Activated CD8-positive, alpha-beta memory T cell treated with anti-CD3 and anti-CD28 coated beads, Interleukin-2, amount 50 U/mL, for 24 hours (primary cell): ENCODE data around the gene BARX2.

Source experiments
- DNase-seq: peaks from one replicate; pipeline ENCODE4 v3.0.0-alpha.2; 2020; ENCODE audit errors: extremely low read depth

BARX2 gene

DNA sequence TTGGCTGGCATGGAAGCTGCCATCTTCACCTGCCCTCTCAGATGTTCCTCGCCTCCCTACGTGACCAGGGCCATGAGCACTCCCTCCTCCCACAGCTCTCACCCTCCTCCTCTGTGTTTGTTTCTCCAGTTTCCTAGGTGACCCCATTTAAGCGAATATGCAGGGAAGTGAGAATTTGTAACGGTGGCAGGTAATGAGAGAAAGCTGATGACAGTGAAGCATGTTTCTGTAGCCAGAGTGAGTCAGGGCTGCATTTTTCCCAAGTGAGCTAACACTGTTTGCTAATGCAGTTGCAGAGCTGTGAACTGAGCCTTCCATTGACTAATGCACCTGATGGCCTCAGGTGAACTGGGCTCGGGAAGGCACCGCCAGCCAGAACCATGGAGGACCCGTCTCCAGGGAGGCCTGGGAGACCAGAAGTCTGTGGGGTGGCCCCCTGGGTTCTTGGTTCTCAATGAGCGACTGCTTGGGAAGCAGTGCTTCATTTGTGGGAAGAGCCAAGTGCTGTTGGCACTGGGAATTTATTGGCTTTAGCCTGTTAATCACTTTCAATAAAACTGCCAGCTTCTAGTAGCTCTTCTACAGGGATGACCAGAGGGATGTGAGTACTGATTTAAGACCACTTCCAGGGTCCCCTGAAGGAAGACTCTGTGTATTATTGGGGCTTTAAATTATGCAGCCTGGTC lies 64.5 kb downstream of the BARX2 start:
- no peak for DNase-seq

- DNase-seq = no peak
Measured at GRCh38 chr11:129442171-129442570, 66.5 kb downstream of the BARX2 start.

DNA sequence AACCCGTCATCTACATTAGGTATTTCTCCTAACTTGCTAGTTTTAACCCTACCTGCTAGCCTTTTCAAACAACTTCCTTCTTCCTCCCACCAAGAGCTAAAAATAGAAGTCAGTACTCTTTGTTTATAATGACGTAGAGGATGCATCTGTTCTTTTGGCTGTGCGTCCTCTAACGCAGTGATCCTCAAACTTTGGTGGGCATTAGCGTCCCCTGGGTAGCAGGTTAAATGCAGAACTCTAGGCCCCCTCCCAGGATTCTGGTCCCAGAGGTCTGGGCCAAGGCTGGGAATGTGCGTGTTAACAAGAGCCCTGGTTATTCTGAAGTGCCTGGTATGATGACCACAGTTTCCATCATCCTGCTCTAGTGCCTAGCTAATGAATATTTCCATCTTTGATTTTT lies 67.6 kb downstream of the BARX2 start:
- DNase-seq = no peak

DNA sequence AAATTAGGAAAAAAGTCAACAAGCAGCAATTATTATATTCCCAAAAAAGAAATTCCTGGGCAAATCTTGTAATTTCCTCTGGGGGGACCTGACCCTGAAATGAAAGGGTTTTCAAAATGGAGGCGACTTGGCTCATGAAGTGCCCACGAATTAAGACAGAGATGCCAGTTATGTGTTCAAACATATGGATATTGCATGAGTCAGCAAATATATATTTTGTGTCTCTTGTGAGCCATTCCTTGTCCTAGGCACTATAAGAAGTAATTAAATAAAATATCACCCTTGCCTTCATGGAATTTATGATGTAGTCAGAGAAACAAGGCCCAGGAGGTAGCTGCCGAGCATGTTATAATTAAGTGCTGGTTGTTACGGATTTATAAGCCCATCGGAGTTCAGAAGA lies 68.6 kb downstream of the BARX2 start:
- DNase-seq = no peak

DNA sequence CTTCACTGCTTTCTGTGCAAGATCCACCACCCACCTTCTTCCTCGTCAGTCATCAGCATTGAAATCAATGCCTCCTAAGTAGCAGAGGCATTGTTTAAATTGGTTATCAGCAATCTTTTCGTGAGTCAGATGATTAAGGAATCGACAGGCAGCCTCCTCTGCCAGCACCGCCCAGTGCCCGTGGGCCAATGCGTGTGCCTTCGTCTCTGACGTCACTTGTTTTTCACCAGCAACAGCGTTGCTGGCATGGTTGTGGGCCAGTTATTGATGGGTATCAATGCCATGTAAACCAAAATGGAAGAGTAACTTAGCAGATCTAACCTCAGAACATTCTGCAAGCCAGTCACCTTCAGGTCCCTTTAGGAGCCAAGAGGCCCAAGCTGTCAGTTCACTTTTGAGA lies 69.6 kb downstream of the BARX2 start:
- DNase-seq = no peak

DNA sequence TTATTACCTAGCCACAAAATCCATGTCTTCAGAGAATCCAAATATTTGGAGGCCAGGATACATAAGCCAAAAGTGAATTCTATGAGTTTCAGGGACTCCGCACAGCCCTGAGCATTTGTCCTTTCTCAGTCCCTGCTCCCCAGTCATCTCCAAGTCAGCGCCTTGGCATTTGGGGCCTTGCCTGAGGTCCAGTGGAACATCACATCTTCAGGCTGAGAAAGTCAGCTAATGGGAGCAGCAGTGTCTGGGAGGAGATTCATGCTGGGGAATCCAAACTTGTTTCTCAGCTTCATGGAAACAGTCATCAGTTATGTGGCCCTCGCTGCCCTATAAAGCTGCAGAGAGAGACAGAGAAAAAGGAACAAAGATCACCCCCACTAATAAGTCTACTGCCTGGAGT lies 70.9 kb downstream of the BARX2 start:
- no peak for DNase-seq

- no peak for DNase-seq
Measured at GRCh38 chr11:129447654-129448239, 72.1 kb downstream of the BARX2 start.

DNA sequence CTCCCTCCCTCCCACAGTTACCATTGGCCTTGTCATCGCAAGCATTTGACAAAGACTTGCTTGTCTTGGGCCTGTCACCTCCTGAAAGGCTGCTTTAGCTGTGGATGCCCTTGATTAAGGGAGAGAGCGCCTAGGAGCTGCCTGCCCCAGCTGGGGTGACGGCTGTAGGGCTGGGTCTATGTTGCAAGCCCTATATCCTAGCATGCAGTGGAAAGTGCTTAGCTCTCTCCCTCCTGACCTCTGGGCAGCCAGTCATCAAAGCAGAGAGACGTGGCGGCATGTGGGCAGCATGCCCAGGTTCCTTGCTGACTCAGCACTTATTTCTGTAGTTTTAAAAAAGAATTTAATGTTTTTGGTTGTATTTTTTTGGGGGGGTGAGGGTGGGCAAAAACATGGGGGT lies 75.9 kb downstream of the BARX2 start:
- no peak for DNase-seq

- DNase-seq = no peak
Measured at GRCh38 chr11:129453293-129453721, 77.7 kb downstream of the BARX2 start.

GRCh38 chr11:129455101-129455500 lies 79.5 kb downstream of the BARX2 start:
- no peak for DNase-seq

- DNase-seq = no peak
Measured at GRCh38 chr11:129455756-129456655, 80.4 kb downstream of the BARX2 start.

GRCh38 chr11:129457321-129457720 lies 81.7 kb downstream of the BARX2 start:
- DNase-seq = no peak

DNA sequence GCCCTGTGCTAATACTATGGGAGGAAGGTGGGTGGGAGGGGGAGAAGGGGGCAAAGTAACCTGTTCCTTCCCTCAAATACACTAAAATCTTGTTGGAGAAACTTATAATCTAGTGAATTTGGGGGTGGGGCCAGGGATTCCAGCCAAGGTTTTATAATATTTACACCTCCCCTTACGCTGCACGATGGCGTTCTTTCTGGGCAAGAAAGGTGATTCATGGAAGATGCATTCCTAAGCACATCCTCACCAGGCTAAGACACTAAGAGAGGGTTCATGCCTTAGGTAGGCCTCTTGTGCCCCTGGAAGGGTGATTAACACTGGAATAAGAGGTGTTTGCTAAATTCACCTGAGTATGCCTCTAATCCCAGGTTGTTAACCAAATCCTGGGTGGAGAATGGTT lies 82.6 kb downstream of the BARX2 start:
- DNase-seq = no peak

DNA sequence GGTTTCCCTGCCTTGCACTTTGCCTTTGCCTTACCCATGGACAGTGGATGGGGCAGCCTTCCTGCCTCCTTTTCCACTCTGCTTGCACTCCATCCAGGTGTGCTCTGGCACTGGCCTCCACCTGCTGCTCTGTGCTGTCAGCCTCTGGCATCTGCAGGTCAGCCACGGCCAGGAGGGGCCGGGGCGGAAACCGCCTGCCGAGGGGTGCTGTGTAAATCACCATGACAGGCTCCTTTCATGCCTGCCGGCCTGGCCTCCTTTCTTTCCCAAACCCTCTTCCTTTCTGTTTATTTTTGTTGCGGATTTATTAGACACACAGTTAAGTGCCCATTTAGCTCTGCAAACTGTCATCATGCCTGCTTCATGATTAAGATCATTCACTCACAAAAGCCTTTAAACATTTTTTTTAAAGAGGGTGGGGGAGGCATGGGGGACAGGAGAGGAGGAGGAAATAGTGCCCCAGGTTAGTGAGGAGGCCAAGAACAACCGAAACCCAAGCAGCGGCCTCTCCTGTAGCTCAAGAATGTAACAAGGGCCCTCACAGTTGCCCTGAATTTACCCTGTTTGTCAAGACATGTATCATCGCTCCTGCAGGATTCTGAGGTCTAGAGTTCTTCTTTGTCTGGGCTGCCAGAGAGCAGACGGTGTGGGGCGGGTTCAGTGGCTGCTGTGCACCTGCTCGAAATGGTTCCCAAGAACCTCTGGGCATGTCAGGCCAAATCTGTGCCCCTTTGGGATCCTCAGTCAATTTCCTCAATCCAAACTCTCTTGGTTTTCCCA lies 83.3 kb downstream of the BARX2 start:
- no peak for DNase-seq

GRCh38 chr11:129460714-129461113 lies 85.1 kb downstream of the BARX2 start:
- DNase-seq = no peak

GRCh38 chr11:129484068-129484467 lies 108.4 kb downstream of the BARX2 start:
- DNase-seq = no peak

DNA sequence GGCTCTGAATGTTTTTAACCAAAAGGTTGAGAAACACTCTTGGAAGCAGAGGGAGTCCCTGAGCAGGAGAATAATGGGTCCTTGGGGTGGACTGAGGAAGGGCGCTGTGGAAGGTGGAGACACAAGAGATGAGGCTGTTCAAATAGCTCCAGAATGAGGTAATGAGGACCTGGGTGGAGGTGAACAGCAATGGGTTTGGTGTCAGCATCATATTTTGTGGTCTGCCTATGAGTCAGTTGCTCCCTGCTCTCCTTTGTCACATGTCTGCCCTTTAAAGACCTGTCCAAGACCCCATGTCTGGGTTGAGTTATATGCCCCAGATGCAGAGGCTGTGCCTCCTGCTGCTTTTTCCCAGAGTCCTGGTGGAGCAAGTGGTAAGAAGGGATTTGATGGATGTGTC lies 113.6 kb downstream of the BARX2 start:
- DNase-seq = no peak

- no peak for DNase-seq
Measured at GRCh38 chr11:129490004-129490403, 114.4 kb downstream of the BARX2 start.

GRCh38 chr11:129493746-129494145 lies 118.1 kb downstream of the BARX2 start:
- DNase-seq = no peak
